WTC11 (cell line): ENCODE results near the gene JADE2. TPM values are rescaled to one million over a fixed set of nuclear protein-coding genes. Genes with fewer than 3 reads are reported as not detected.

ENCODE experiments used
- ATAC-seq: fragments of 200-7000 bp; cut with Tn5 transposase; 2 replicates; pipeline ENCODE4 v1.10.0; 2021; ENCODE audit warnings: mild to moderate bottlenecking, moderate library complexity
- CTCF ChIA-PET: fragments of 300-600 bp; sonication (Branson Sonifier 250); formaldehyde crosslinking; loops from one replicate; lab custom pipeline; 2021; ENCODE audit warnings: antibody characterized with exemption; lab: Charles Lee
- POLR2A ChIA-PET: fragments of 350-600 bp; sonication (Branson Sonifier 250); formaldehyde crosslinking; loops from one replicate; lab custom pipeline; 2021; ENCODE audit warnings: antibody characterized with exemption; lab: Charles Lee
- DNase-seq: peaks from one replicate; pipeline ENCODE4 v3.0.0; 2021; ENCODE audit warnings: low spot score
- H3K27ac Mint-ChIP-seq: 2 replicates; pipeline ENCODE4 v1.8.0; 2021; ENCODE audit warnings: mixed read lengths
- H3K27me3 Mint-ChIP-seq: 2 replicates; pipeline ENCODE4 v1.8.0; 2021; ENCODE audit warnings: low read depth, mild to moderate bottlenecking, moderate library complexity, mixed read lengths
- H3K36me3 Mint-ChIP-seq: 2 replicates; pipeline ENCODE4 v1.8.0; 2021; ENCODE audit warnings: mixed read lengths
- H3K4me1 Mint-ChIP-seq: 2 replicates; pipeline ENCODE4 v1.8.0; 2022; ENCODE audit warnings: mixed read lengths
- H3K4me3 Mint-ChIP-seq: 2 replicates; pipeline ENCODE4 v1.8.0; 2021; ENCODE audit warnings: mild to moderate bottlenecking, moderate library complexity, mixed read lengths
- H3K9me3 Mint-ChIP-seq: 2 replicates; pipeline ENCODE4 v1.8.0; 2021; ENCODE audit warnings: mixed read lengths
- ARID4B ChIP-seq: sonication (generic); formaldehyde crosslinking; IDR thresholded peaks from 2 replicates; pipeline ENCODE4 v1.8.0; 2023; ENCODE audit warnings: missing genetic modification reagents, mild to moderate bottlenecking, borderline replicate concordance
- ATF1 ChIP-seq: sonication (generic); formaldehyde crosslinking; IDR thresholded peaks from 2 replicates; pipeline ENCODE4 v1.8.1; 2023; ENCODE audit warnings: mild to moderate bottlenecking, moderate library complexity, missing genetic modification reagents
- CDX4 ChIP-seq: fragments of 250-450 bp; sonication (Bioruptor Pico); IDR thresholded peaks from 2 replicates; pipeline ENCODE4 v1.9.0; 2021; ENCODE audit warnings: moderate library complexity, mild to moderate bottlenecking, inconsistent platforms, borderline replicate concordance
- CTCF ChIP-seq: fragments of 200-600 bp; IDR thresholded peaks from 2 replicates; pipeline ENCODE4 v1.8.0; 2022; ENCODE audit warnings: antibody characterized with exemption
- E2F4 ChIP-seq: sonication (generic); formaldehyde crosslinking; IDR thresholded peaks from 2 replicates; pipeline ENCODE4 v1.8.1; 2022; ENCODE audit warnings: low read depth, mild to moderate bottlenecking, moderate library complexity, missing genetic modification reagents, borderline replicate concordance
- GABPB1 ChIP-seq: sonication (generic); formaldehyde crosslinking; IDR thresholded peaks from 2 replicates; pipeline ENCODE4 v1.8.1; 2023; ENCODE audit warnings: mild to moderate bottlenecking, missing genetic modification reagents
- HMGA2 ChIP-seq: fragments of 250-450 bp; sonication (Bioruptor Pico); IDR thresholded peaks from 2 replicates; pipeline ENCODE4 v1.4.0; 2021; ENCODE audit warnings: mild to moderate bottlenecking, moderate library complexity
- MAX ChIP-seq: sonication (generic); formaldehyde crosslinking; IDR thresholded peaks from 2 replicates; pipeline ENCODE4 v1.8.0; 2022; ENCODE audit warnings: mild to moderate bottlenecking, missing genetic modification reagents
- NR1H2 ChIP-seq: sonication (generic); formaldehyde crosslinking; IDR thresholded peaks from 2 replicates; pipeline ENCODE4 v1.9.0; 2021; ENCODE audit warnings: mild to moderate bottlenecking, moderate library complexity, missing genetic modification reagents
- SP1 ChIP-seq: sonication (generic); formaldehyde crosslinking; conservative IDR thresholded peaks from 2 replicates; pipeline ENCODE4 v1.8.1; 2022; ENCODE audit warnings: missing genetic modification reagents
- STAT6 ChIP-seq: sonication (generic); formaldehyde crosslinking; conservative IDR thresholded peaks from 2 replicates; pipeline ENCODE4 v1.8.1; 2023; ENCODE audit warnings: mild to moderate bottlenecking, low read depth, missing genetic modification reagents, moderate library complexity
- ZNF121 ChIP-seq: sonication (generic); formaldehyde crosslinking; IDR thresholded peaks from 2 replicates; pipeline ENCODE4 v1.8.0; 2023; ENCODE audit warnings: missing genetic modification reagents
- ZNF281 ChIP-seq: sonication (generic); formaldehyde crosslinking; IDR thresholded peaks from 2 replicates; pipeline ENCODE4 v1.8.0; 2023; ENCODE audit warnings: mild to moderate bottlenecking, missing genetic modification reagents
- ZNF423 ChIP-seq: fragments of 250-450 bp; sonication (Bioruptor Pico); IDR thresholded peaks from 2 replicates; pipeline ENCODE4 v2.1.2; 2022; ENCODE audit warnings: mild to moderate bottlenecking, moderate library complexity
- ZNF425 ChIP-seq: fragments of 250-450 bp; sonication (Bioruptor Pico); conservative IDR thresholded peaks from 2 replicates; pipeline ENCODE4 v1.9.0; 2021; ENCODE audit warnings: mild to moderate bottlenecking
- ZNF512 ChIP-seq: sonication (generic); formaldehyde crosslinking; IDR thresholded peaks from 2 replicates; pipeline ENCODE4 v1.8.1; 2022; ENCODE audit warnings: missing genetic modification reagents, borderline replicate concordance
- total RNA-seq: library from RNA; stranded (reverse); gene quantifications from 3 replicates; pipeline ENCODE4 v1.2.3, GENCODE V29; 2021

JADE2 gene
- total RNA-seq, 1 experiment from 2014 or later, result 40.8 TPM

- H3K4me1 Mint-ChIP-seq, result peaks cover 55% of the 10 kb centered on the region
- DNase-seq, result no peak
- CTCF ChIA-PET, result interaction anchor here (1.6 kb wide), 1 partner anchor 10 kb away, joined by 8 read pairs; no protein-coding TSS in a partner anchor
- TF ChIP-seq CTCF (no peak), HMGA2 (CRISPR knock-in tag) (no peak), ARID4B (no peak), ZNF121 (CRISPR knock-in tag) (no peak), SP1 (CRISPR knock-in tag) (no peak), E2F4 (CRISPR knock-in tag) (no peak), STAT6 (CRISPR knock-in tag) (no peak), MAX (CRISPR knock-in tag) (no peak), GABPB1 (CRISPR knock-in tag) (no peak), ATF1 (CRISPR knock-in tag) (no peak)
- TF ChIP-seq, all 79 proteins: peak for 0
- H3K36me3 Mint-ChIP-seq, result peaks cover 29% of the 10 kb centered on the region
- no peaks in the 10 kb centered on the region for H3K9me3 Mint-ChIP-seq
- no peak for ATAC-seq
- H3K4me3 Mint-ChIP-seq, result no peak overlapping the region
- no peak overlapping the region; the same call in none of the 2 replicates for H3K27ac Mint-ChIP-seq
- no peaks in the 10 kb centered on the region for H3K27me3 Mint-ChIP-seq
- POLR2A ChIA-PET, result interaction anchor here (0.6 kb wide), 2 partner anchors 13 to 110 kb away, joined by 3 read pairs; no protein-coding TSS in a partner anchor
Observed at GRCh38 chr5:134537297-134537696, 11.8 kb downstream of the JADE2 start.

- Mint-ChIP-seq H3K36me3 (peaks cover 29% of the 10 kb centered on the region), H3K9me3 (no peaks in the 10 kb centered on the region), H3K4me3 (no peak overlapping the region), H3K27me3 (no peaks in the 10 kb centered on the region), H3K27ac (peak overlapping the region; percentile 94), H3K4me1 (peaks cover 48% of the 10 kb centered on the region)
- POLR2A ChIA-PET, result no interaction called here
- ATAC-seq (no peak), DNase-seq (no peak)
- CTCF ChIA-PET, result interaction anchor here (1.6 kb wide), 1 partner anchor 11 kb away, joined by 8 read pairs; no protein-coding TSS in a partner anchor
- no peak for TF ChIP-seq ZNF425 (CRISPR knock-in tag)
- TF ChIP-seq CDX4 (CRISPR knock-in tag), result no peak
- TF ChIP-seq SP1 (CRISPR knock-in tag), result no peak
- TF ChIP-seq ZNF281 (CRISPR knock-in tag), result no peak
- no peak for TF ChIP-seq ZNF512 (CRISPR knock-in tag)
- TF ChIP-seq ZNF423 (CRISPR knock-in tag), result no peak
- no peak for TF ChIP-seq NR1H2 (CRISPR knock-in tag)
Observed at GRCh38 chr5:134538296-134538695, 12.8 kb downstream of the JADE2 start.
